Epithelial cell of prostate (primary cell): Measurements from ENCODE around the gene MCRIP2.
A peak's percentile ranks its signal among the peaks of the same experiment; 100 is the strongest.

Source experiments
- DNase-seq: peaks from one replicate; pipeline ENCODE4 v3.0.0-alpha.2; 2011; ENCODE audit warnings: low read depth, low spot score
- H3K27ac ChIP-seq: fragments of 450-650 bp; 2 replicates; pipeline ENCODE4 v1.5.1; 2017; ENCODE audit warnings: mild to moderate bottlenecking

The MCRIP2 gene

GRCh38 chr16:615122-615521 lies 26.5 kb upstream of the MCRIP2 start:
- no peak overlapping the region for H3K27ac ChIP-seq
- no peak for DNase-seq

- DNase-seq: no peak
- H3K27ac ChIP-seq: no peak overlapping the region
Observed at GRCh38 chr16:616733-617586, 24.7 kb upstream of the MCRIP2 start.

GRCh38 chr16:617855-618254 lies 23.8 kb upstream of the MCRIP2 start:
- H3K27ac ChIP-seq: no peak overlapping the region
- no peak for DNase-seq

- DNase-seq: no peak
Observed at GRCh38 chr16:619476-620100, 22.0 kb upstream of the MCRIP2 start.

GRCh38 chr16:620700-621525 lies 20.7 kb upstream of the MCRIP2 start:
- no peak overlapping the region for H3K27ac ChIP-seq
- no peak for DNase-seq

More at GRCh38 chr16:619476-620100, 22.0 kb upstream of the MCRIP2 start:
- H3K27ac ChIP-seq: no peak overlapping the region

GRCh38 chr16:621526-622105 lies 20.0 kb upstream of the MCRIP2 start:
- no peak overlapping the region for H3K27ac ChIP-seq
- DNase-seq: no peak

GRCh38 chr16:622920-623280 lies 18.7 kb upstream of the MCRIP2 start:
- no peak overlapping the region for H3K27ac ChIP-seq

GRCh38 chr16:624526-625070 lies 17.0 kb upstream of the MCRIP2 start:
- no peak overlapping the region for H3K27ac ChIP-seq
- no peak for DNase-seq

More at GRCh38 chr16:622920-623280, 18.7 kb upstream of the MCRIP2 start:
- no peak for DNase-seq

GRCh38 chr16:625117-625976 lies 16.3 kb upstream of the MCRIP2 start:
- no peak for DNase-seq

GRCh38 chr16:625977-626765 lies 15.5 kb upstream of the MCRIP2 start:
- H3K27ac ChIP-seq: no peak overlapping the region
- DNase-seq: no peak

More at GRCh38 chr16:625117-625976, 16.3 kb upstream of the MCRIP2 start:
- no peak overlapping the region for H3K27ac ChIP-seq

- H3K27ac ChIP-seq: no peak overlapping the region
- DNase-seq: peak; percentile 74
Observed at GRCh38 chr16:626787-627453, 14.7 kb upstream of the MCRIP2 start.

GRCh38 chr16:627454-628239 lies 14.0 kb upstream of the MCRIP2 start:
- DNase-seq: no peak
- no peak overlapping the region for H3K27ac ChIP-seq

- no peak overlapping the region for H3K27ac ChIP-seq
- no peak for DNase-seq
Observed at GRCh38 chr16:628321-629061, 13.1 kb upstream of the MCRIP2 start.

- H3K27ac ChIP-seq: no peak overlapping the region
- no peak for DNase-seq
Observed at GRCh38 chr16:629185-629832, 12.3 kb upstream of the MCRIP2 start.

GRCh38 chr16:629833-630248 lies 11.8 kb upstream of the MCRIP2 start:
- no peak overlapping the region for H3K27ac ChIP-seq
- DNase-seq: no peak

- no peak for DNase-seq
- H3K27ac ChIP-seq: no peak overlapping the region
Observed at GRCh38 chr16:630249-630814, 11.3 kb upstream of the MCRIP2 start.
